Immature natural killer cell (primary cell): ENCODE results near the gene ILKAP. TPM values are rescaled to one million over a fixed set of nuclear protein-coding genes. Genes with fewer than 3 reads are reported as not detected.

Source experiments
- DNase-seq, 3 donors: peaks; one replicate each; pipeline ENCODE4 v3.0.0; 2022; ENCODE audit warnings: mixed read lengths in 1 of 3
- H3K27ac Mint-ChIP-seq, 6 donors: one replicate each; pipeline ENCODE4 v1.8.0; 2020; ENCODE audit warnings: mixed read lengths in 6 of 6, mild to moderate bottlenecking in 5 of 6, inconsistent platforms in 4 of 6, moderate library complexity in 3 of 6
- H3K27me3 Mint-ChIP-seq, 3 donors: one replicate each; pipeline ENCODE4 v1.8.0; 2020 to 2021; ENCODE audit warnings: low read depth in 3 of 3, mild to moderate bottlenecking in 3 of 3, mixed read lengths in 3 of 3, moderate library complexity in 3 of 3, inconsistent platforms in 1 of 3
- H3K36me3 Mint-ChIP-seq, 3 donors: one replicate each; pipeline ENCODE4 v1.8.0; 2020; ENCODE audit warnings: mixed read lengths in 3 of 3, inconsistent platforms in 2 of 3, mild to moderate bottlenecking in 2 of 3
- H3K4me1 Mint-ChIP-seq, 2 donors: one replicate each; pipeline ENCODE4 v1.8.0; 2020; ENCODE audit warnings: inconsistent platforms in 2 of 2, mild to moderate bottlenecking in 2 of 2, mixed read lengths in 2 of 2, moderate library complexity in 1 of 2
- H3K4me3 Mint-ChIP-seq, 5 donors: one replicate each; pipeline ENCODE4 v1.8.0; 2020; ENCODE audit warnings: mild to moderate bottlenecking in 5 of 5, mixed read lengths in 5 of 5, inconsistent platforms in 3 of 5, moderate library complexity in 3 of 5
- H3K9me3 Mint-ChIP-seq, 6 donors: one replicate each; pipeline ENCODE4 v1.8.0; 2020; ENCODE audit warnings: mild to moderate bottlenecking in 6 of 6, mixed read lengths in 6 of 6, inconsistent platforms in 4 of 6, moderate library complexity in 3 of 6
- polyA plus RNA-seq, 3 donors: library from polyadenylated mRNA; unstranded; fragments of 300-500 nt; fragmentation: Illumina TruSeq; gene quantifications; one replicate each; pipeline ENCODE4 v1.2.3, GENCODE V29; 2021

ILKAP gene, protein sequence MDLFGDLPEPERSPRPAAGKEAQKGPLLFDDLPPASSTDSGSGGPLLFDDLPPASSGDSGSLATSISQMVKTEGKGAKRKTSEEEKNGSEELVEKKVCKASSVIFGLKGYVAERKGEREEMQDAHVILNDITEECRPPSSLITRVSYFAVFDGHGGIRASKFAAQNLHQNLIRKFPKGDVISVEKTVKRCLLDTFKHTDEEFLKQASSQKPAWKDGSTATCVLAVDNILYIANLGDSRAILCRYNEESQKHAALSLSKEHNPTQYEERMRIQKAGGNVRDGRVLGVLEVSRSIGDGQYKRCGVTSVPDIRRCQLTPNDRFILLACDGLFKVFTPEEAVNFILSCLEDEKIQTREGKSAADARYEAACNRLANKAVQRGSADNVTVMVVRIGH
- polyA plus RNA-seq = 10 to 100 TPM; 59.2 to 82.8 (median 59.3) TPM

- peak; percentile 91 to 93 (median 92) for DNase-seq
- H3K9me3 Mint-ChIP-seq = no peaks in the 10 kb centered on the region
- H3K4me3 Mint-ChIP-seq = peak within 1 kb of the TSS; percentile 86 to 91 (median 90)
- peaks cover 55 to 57% of the 10 kb centered on the region in 2 donors for H3K4me1 Mint-ChIP-seq
- peaks cover 2 to 24% (median 18%) of the 10 kb centered on the region in 3 donors for H3K27me3 Mint-ChIP-seq
- peak within 1 kb of the TSS; percentile 91 to 95 (median 93) for H3K27ac Mint-ChIP-seq
- no peaks in the 10 kb centered on the region for H3K36me3 Mint-ChIP-seq
Measured at GRCh38 chr2:238203094-238203972, at the start of gene ILKAP. Gene ILKAP (minus strand): TSS chr2:238203695. CDS start chr2:238203553, 142 bp downstream.

DNA sequence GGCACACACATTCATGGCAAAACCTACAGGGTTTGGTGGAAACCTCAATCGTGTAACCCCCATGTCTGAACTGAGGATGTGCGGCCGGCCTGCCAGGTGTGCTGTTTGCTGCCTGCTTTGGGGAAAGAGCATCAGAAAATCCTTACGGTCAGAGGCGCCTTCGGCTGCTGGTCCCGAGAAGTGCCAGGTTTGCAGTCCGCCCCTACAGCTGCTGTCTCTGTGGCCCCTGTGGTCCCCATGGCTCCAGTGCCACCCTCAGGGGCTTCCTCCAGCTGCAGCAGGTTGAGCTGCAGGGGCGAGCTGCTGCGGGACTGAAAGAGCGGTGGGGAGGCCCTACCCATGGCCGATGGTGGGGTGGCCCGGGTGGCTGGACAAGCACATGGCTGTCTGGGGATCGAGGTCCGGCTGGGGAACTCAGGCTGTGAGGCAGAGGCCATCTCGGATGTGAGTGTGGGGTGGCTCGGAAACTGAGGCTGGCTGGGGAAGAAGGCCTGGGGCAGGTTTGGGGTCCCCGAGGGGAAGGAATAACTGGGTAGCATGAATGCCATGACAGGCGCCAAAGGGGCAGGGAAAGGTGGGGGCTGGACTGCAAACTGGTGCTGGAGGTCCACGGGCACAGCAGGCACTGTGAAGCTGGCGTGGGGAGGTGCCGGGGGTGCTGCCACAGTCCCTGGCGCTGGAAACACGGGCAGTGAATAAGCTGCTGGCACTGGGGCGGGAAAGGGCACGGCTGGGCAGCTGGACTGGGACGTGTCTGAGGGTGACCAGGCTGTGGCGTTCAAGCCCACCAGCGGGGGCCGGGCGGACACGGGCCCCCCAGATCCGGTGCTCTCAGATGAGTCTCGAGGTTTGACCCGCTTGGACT, 49.5 kb upstream of the ILKAP start:
- no peak for DNase-seq
- Mint-ChIP-seq H3K36me3 (peaks cover 0 to 33% (median 5%) of the 10 kb centered on the region in 3 donors), H3K9me3 (no peaks in the 10 kb centered on the region), H3K4me1 (no peaks in the 10 kb centered on the region), H3K4me3 (no peak overlapping the region), H3K27me3 (peaks cover 0 to 4% (median 2%) of the 10 kb centered on the region in 3 donors), H3K27ac (no peak overlapping the region)

DNA sequence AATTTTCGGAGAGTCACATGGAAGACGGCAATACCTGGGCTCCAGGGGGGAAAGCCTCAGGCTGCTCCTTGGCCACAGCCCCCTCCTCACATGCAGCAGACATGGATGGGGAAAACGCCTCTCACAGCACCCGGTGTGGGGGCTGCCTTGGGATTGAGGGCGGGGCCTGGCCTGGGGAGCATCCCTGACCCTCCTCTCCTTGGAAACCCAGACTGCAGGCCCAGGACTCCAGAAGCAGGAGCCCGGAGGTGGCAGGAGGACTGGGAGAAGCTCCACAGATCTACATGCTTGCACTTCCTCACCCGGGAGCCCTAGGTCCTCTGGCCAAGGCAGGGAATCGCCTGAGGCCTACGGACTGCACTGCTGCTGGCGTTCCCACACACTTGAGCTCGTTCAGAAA, 48.5 kb upstream of the ILKAP start:
- Mint-ChIP-seq H3K4me3 (no peak overlapping the region), H3K36me3 (peaks cover 7 to 41% (median 7%) of the 10 kb centered on the region in 3 donors), H3K27me3 (peaks cover 0 to 4% (median 2%) of the 10 kb centered on the region in 3 donors)

DNA sequence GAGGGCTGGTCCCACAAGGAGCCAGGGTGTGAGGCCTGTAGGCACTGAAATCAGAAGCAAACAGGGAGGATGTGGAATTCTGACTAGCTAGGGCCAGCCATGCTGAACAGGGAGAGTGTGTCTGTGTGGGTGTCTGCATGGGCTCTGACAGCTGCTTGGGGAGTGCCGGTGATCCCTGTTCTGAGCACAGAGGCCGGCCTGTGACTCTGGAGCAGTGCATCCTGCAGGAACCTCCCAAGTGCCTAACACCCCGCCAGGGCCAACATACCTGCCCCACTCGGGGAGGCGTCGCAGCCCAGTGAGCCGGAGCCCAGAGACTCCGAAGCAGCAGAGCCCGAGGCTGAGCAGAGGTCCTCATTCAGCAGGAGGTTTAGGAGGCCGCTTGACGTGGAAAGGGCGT, 47.8 kb upstream of the ILKAP start:
- Mint-ChIP-seq H3K27me3 (peaks cover 0 to 4% (median 2%) of the 10 kb centered on the region in 3 donors), H3K4me1 (peaks cover 0 to 1% of the 10 kb centered on the region in 2 donors), H3K9me3 (no peaks in the 10 kb centered on the region), H3K4me3 (no peak overlapping the region), H3K27ac (no peak overlapping the region), H3K36me3 (peaks cover 7 to 45% (median 7%) of the 10 kb centered on the region in 3 donors)
- no peak for DNase-seq

More for the DNA sequence above, 48.5 kb upstream of the ILKAP start:
- no peaks in the 10 kb centered on the region for H3K9me3 Mint-ChIP-seq
- no peak overlapping the region for H3K27ac Mint-ChIP-seq
- peaks cover 0 to 1% of the 10 kb centered on the region in 2 donors for H3K4me1 Mint-ChIP-seq
- no peak for DNase-seq

- Mint-ChIP-seq H3K27ac (no peak overlapping the region), H3K27me3 (peaks cover 0 to 4% (median 2%) of the 10 kb centered on the region in 3 donors), H3K36me3 (peaks cover 7 to 46% (median 11%) of the 10 kb centered on the region in 3 donors)
Measured at GRCh38 chr2:238250896-238251295, 47.4 kb upstream of the ILKAP start.

GRCh38 chr2:238247841-238248453, 44.5 kb upstream of the ILKAP start:
- no peaks in the 10 kb centered on the region for H3K9me3 Mint-ChIP-seq
- H3K36me3 Mint-ChIP-seq = peaks cover 10 to 43% (median 11%) of the 10 kb centered on the region in 3 donors
- DNase-seq = no peak
- no peak overlapping the region for H3K27ac Mint-ChIP-seq
- H3K4me1 Mint-ChIP-seq = peaks cover 0 to 1% of the 10 kb centered on the region in 2 donors
- H3K27me3 Mint-ChIP-seq = peaks cover 0 to 4% (median 0%) of the 10 kb centered on the region in 3 donors
- no peak overlapping the region for H3K4me3 Mint-ChIP-seq

More at GRCh38 chr2:238250896-238251295, 47.4 kb upstream of the ILKAP start:
- Mint-ChIP-seq H3K4me3 (no peak overlapping the region), H3K4me1 (peaks cover 0 to 1% of the 10 kb centered on the region in 2 donors), H3K9me3 (no peaks in the 10 kb centered on the region)
- no peak for DNase-seq

DNA sequence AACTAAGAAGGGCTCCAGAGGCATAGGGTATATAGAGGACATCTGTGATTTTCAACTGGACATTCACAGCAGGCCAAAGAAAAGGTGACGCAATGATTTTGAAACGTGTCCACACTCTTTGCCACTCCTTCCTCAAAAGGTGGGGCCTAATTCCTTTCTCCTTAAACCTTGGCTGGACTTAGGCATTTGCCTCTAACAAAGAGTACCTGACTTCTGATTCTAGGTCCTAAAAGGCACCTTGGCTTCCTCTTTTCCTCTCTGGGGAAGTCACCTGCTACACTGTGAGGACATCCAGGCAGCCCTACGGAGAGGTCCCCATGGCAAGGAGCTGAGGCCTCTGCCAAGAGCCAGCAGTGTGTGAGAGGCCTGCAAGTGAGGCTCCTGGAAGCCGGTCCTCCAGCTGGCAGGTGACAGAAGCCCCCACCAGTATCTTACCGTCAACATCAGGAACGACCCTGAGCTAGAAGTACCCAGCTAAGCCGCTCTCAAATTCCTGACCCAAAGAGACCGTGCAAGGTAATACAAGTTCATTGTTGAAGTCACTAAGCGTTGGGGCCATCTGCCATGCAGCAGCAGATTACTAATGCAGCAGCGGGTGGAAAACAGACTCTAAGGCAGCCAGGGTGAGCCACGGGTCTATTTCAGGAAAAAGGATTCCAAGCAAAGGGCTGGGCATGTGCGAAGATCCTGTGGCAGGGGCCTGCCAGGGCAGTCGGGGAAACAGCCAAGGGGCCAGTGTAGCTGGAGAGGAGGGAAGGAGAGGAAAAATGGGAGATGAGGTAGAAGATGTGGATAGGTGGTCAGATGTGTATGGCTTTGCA, 43.7 kb upstream of the ILKAP start:
- peaks cover 0 to 4% (median 0%) of the 10 kb centered on the region in 3 donors for H3K27me3 Mint-ChIP-seq
- peak overlapping the region in 2 of 6 donors; percentile 29 to 41 for H3K27ac Mint-ChIP-seq
- no peak overlapping the region for H3K4me3 Mint-ChIP-seq
- no peaks in the 10 kb centered on the region for H3K9me3 Mint-ChIP-seq
- H3K36me3 Mint-ChIP-seq = peaks cover 10 to 43% (median 11%) of the 10 kb centered on the region in 3 donors
- DNase-seq = no peak
- H3K4me1 Mint-ChIP-seq = peaks cover 0 to 1% of the 10 kb centered on the region in 2 donors

DNA sequence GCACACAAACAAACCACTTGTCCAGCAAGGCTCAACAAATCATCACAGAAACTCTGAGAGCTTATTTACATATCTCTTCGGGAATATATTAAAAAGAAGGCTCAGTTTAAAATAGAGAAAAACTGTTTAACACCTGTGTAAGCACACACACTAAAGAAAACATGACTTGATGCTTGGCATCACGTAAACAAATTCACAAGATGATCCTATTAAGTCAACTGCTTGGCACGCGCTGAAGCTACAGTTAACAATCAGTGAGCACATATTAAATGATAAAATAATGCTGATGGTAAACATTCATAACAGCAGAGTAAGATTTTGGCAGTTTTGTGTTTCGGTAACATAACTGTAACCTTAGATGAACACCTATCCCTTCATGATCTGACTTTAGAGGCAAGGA, 40.7 kb upstream of the ILKAP start:
- Mint-ChIP-seq H3K27me3 (peaks cover 2 to 3% (median 2%) of the 10 kb centered on the region in 3 donors), H3K4me3 (no peak overlapping the region), H3K4me1 (peaks cover 0 to 9% of the 10 kb centered on the region in 2 donors), H3K9me3 (no peaks in the 10 kb centered on the region), H3K27ac (peak overlapping the region in 1 of 6 donors; percentile 34), H3K36me3 (peaks cover 10 to 29% (median 11%) of the 10 kb centered on the region in 3 donors)
- no peak for DNase-seq

GRCh38 chr2:238243496-238244076, 40.1 kb upstream of the ILKAP start:
- H3K9me3 Mint-ChIP-seq = no peaks in the 10 kb centered on the region
- no peak overlapping the region for H3K27ac Mint-ChIP-seq
- peaks cover 10 to 29% (median 11%) of the 10 kb centered on the region in 3 donors for H3K36me3 Mint-ChIP-seq
- H3K4me1 Mint-ChIP-seq = peaks cover 0 to 9% of the 10 kb centered on the region in 2 donors
- no peak overlapping the region for H3K4me3 Mint-ChIP-seq
- H3K27me3 Mint-ChIP-seq = peaks cover 2 to 3% (median 2%) of the 10 kb centered on the region in 3 donors
- DNase-seq = no peak

GRCh38 chr2:238242731-238243495, 39.4 kb upstream of the ILKAP start:
- Mint-ChIP-seq H3K27ac (no peak overlapping the region), H3K4me1 (peaks cover 0 to 10% of the 10 kb centered on the region in 2 donors), H3K9me3 (no peaks in the 10 kb centered on the region), H3K27me3 (peaks cover 2 to 7% (median 3%) of the 10 kb centered on the region in 3 donors), H3K36me3 (peaks cover 7 to 26% (median 11%) of the 10 kb centered on the region in 3 donors), H3K4me3 (no peak overlapping the region)
- no peak for DNase-seq

GRCh38 chr2:238241970-238242369, 38.5 kb upstream of the ILKAP start:
- H3K4me3 Mint-ChIP-seq = peak overlapping the region in 4 of 5 donors; percentile 36 to 67 (median 54)
- H3K4me1 Mint-ChIP-seq = peaks cover 0 to 10% of the 10 kb centered on the region in 2 donors
- H3K36me3 Mint-ChIP-seq = peaks cover 4 to 19% (median 6%) of the 10 kb centered on the region in 3 donors
- no peak for DNase-seq
- H3K9me3 Mint-ChIP-seq = no peaks in the 10 kb centered on the region
- H3K27ac Mint-ChIP-seq = peak overlapping the region in 5 of 6 donors; percentile 19 to 66 (median 41)
- H3K27me3 Mint-ChIP-seq = peaks cover 2 to 7% (median 3%) of the 10 kb centered on the region in 3 donors
